PC-3 (cell line): ENCODE measurements around the gene C9orf57. TPM values are rescaled to one million over a fixed set of nuclear protein-coding genes. Genes with fewer than 3 reads are reported as not detected.
A peak's percentile ranks its signal among the peaks of the same experiment; 100 is the strongest.

Experiments
- ATAC-seq: fragments of 200-7000 bp; cut with Tn5 transposase; 2 replicates; pipeline ENCODE4 v1.9.1; 2020; ENCODE audit warnings: mild to moderate bottlenecking, moderate library complexity
- BruUV-seq: library from RNA; stranded (reverse); fragments of 400-500 nt; replicated peaks from 2 replicates; lab custom pipeline; 2021; lab: Mats Ljungman, UMichigan
- CTCF ChIA-PET: fragments of 300-600 bp; sonication (Branson Sonifier 250); formaldehyde crosslinking; loops from one replicate; lab custom pipeline; 2022; ENCODE audit warnings: antibody characterized with exemption; lab: Charles Lee
- POLR2A ChIA-PET: fragments of 300-600 bp; sonication (Branson Sonifier 250); formaldehyde crosslinking; loops from one replicate; lab custom pipeline; 2022; ENCODE audit warnings: antibody characterized with exemption; ENCODE audit not compliant: unreplicated experiment; lab: Charles Lee
- DNase-seq: peaks from one replicate; pipeline ENCODE4 v3.0.0-alpha.2; 2015
- H2AFZ ChIP-seq: fragments of 300-600 bp; sonication (generic); 2 replicates; pipeline ENCODE4 v1.6.0; 2016; ENCODE audit warnings: antibody characterized with exemption, low read length
- H3F3A ChIP-seq: fragments of 300-600 bp; sonication (generic); one replicate; pipeline ENCODE4 v1.6.0; 2017; ENCODE audit warnings: antibody characterized with exemption, low read length, control low read depth, mild to moderate bottlenecking; ENCODE audit not compliant: unreplicated experiment
- H3K27ac ChIP-seq: fragments of 300-600 bp; sonication (generic); 2 replicates; pipeline ENCODE4 v1.5.1; 2016; ENCODE audit warnings: mild to moderate bottlenecking, low read length
- H3K27me3 ChIP-seq: fragments of 300-600 bp; sonication (generic); 2 replicates; pipeline ENCODE4 v1.6.1; 2016; ENCODE audit warnings: low read length, mixed read lengths
- H3K36me3 ChIP-seq: fragments of 300-600 bp; sonication (generic); 2 replicates; pipeline ENCODE4 v1.6.1; 2016; ENCODE audit warnings: low read depth, mixed run types, low read length, mixed read lengths
- H3K4me1 ChIP-seq: fragments of 300-600 bp; sonication (generic); 2 replicates; pipeline ENCODE4 v1.5.1; 2016; ENCODE audit warnings: low read length; ENCODE audit not compliant: insufficient read depth
- H3K4me2 ChIP-seq: fragments of 300-600 bp; sonication (generic); 2 replicates; pipeline ENCODE4 v1.6.0; 2016; ENCODE audit warnings: low read length
- H3K4me3 ChIP-seq: fragments of 300-600 bp; sonication (generic); 2 replicates; pipeline ENCODE4 v1.5.1; 2016; ENCODE audit warnings: mild to moderate bottlenecking, low read length, mixed read lengths
- H3K79me2 ChIP-seq: fragments of 300-600 bp; sonication (generic); 2 replicates; pipeline ENCODE4 v1.6.1; 2017; ENCODE audit warnings: low read length, mixed read lengths
- H3K9ac ChIP-seq: fragments of 300-600 bp; sonication (generic); 2 replicates; pipeline ENCODE4 v1.6.0; 2016; ENCODE audit warnings: mild to moderate bottlenecking, low read length
- H3K9me2 ChIP-seq: fragments of 300-600 bp; sonication (generic); replicated peaks from 2 replicates; pipeline ENCODE4 v1.6.1; 2016; ENCODE audit warnings: mixed run types, low read length, mixed read lengths
- H3K9me3 ChIP-seq: fragments of 300-600 bp; sonication (generic); 2 replicates; pipeline ENCODE4 v1.6.1; 2016; ENCODE audit warnings: low read length, mixed read lengths
- H4K20me1 ChIP-seq: fragments of 300-600 bp; sonication (generic); 2 replicates; pipeline ENCODE4 v1.6.1; 2016; ENCODE audit warnings: low read length, mixed read lengths
- EZH2 ChIP-seq: fragments of 300-600 bp; sonication (generic); IDR thresholded peaks from one replicate; pipeline ENCODE4 v1.6.1; 2017; ENCODE audit warnings: antibody characterized with exemption, mild to moderate bottlenecking, low read length; ENCODE audit not compliant: unreplicated experiment
- EZH2phosphoT487 ChIP-seq: fragments of 300-600 bp; sonication (generic); IDR thresholded peaks from 2 replicates; pipeline ENCODE4 v1.6.1; 2018; ENCODE audit warnings: mild to moderate bottlenecking, antibody characterized with exemption, low read length, borderline replicate concordance
- intact Hi-C: fragments of 100-400 bp; cut with micrococcal nuclease; formaldehyde crosslinking; loops from 2 replicates; pipeline ENCODE4 v1.9.0; 2023
- total RNA-seq: library from RNA; depleted of rRNA; stranded (reverse); fragments of >200 nt; gene quantifications from 2 replicates; pipeline ENCODE4 v1.2.3, GENCODE V29; 2014
- TF ChIP-seq, protein P1 (sequence below): fragments of 300-600 bp; sonication (generic); conservative IDR thresholded peaks from 2 replicates; pipeline ENCODE4 v1.5.1; 2017; ENCODE audit warnings: antibody characterized with exemption, low read depth, mild to moderate bottlenecking, low read length

Gene C9orf57
- total RNA-seq, 1 experiment from 2014 or later = not detected

DNA sequence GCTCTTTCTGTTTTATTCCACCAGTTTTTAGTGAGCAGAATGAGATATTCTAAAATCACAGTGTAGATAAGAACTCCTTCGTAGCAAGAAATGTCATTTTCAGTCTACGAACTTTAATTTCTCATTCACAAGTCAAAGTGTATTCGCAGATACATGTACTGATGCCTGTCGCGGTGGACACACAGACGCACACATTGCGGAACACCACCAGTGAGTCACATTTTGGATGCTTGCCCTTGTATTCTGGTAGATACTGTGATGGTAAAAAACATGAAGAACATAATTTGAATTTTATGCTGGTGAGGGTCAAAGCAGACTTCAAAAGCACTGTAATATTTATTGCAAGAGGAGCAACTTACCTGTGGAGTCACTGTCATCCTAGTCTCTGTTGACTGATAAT lies 4.7 kb upstream of the C9orf57 start:
- Histone ChIP-seq H3K4me1 (no peaks in the 10 kb centered on the region), H3F3A (no peaks in the 10 kb centered on the region), H3K79me2 (no peaks in the 10 kb centered on the region), H4K20me1 (no peaks in the 10 kb centered on the region), H3K9ac (no peak overlapping the region), H3K27me3 (peaks cover 13% of the 10 kb centered on the region; the same call in 1 of the 2 replicates), H3K4me3 (no peak overlapping the region), H3K36me3 (no peaks in the 10 kb centered on the region), H3K27ac (no peak overlapping the region), H3K4me2 (no peak overlapping the region), H2AFZ (no peak overlapping the region), H3K9me2 (no peaks in the 10 kb centered on the region), H3K9me3 (no peaks in the 10 kb centered on the region)
- POLR2A ChIA-PET = no interaction called here
- no TSS peak for BruUV-seq
- ATAC-seq (no peak), DNase-seq (peak; percentile 37)
- intact Hi-C loops = no loop called here
- TF ChIP-seq EZH2 (no peak), EZH2phosphoT487 (no peak)
- TF ChIP-seq, protein P1, sequence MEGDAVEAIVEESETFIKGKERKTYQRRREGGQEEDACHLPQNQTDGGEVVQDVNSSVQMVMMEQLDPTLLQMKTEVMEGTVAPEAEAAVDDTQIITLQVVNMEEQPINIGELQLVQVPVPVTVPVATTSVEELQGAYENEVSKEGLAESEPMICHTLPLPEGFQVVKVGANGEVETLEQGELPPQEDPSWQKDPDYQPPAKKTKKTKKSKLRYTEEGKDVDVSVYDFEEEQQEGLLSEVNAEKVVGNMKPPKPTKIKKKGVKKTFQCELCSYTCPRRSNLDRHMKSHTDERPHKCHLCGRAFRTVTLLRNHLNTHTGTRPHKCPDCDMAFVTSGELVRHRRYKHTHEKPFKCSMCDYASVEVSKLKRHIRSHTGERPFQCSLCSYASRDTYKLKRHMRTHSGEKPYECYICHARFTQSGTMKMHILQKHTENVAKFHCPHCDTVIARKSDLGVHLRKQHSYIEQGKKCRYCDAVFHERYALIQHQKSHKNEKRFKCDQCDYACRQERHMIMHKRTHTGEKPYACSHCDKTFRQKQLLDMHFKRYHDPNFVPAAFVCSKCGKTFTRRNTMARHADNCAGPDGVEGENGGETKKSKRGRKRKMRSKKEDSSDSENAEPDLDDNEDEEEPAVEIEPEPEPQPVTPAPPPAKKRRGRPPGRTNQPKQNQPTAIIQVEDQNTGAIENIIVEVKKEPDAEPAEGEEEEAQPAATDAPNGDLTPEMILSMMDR = no peak
- CTCF ChIA-PET = no interaction called here

DNA sequence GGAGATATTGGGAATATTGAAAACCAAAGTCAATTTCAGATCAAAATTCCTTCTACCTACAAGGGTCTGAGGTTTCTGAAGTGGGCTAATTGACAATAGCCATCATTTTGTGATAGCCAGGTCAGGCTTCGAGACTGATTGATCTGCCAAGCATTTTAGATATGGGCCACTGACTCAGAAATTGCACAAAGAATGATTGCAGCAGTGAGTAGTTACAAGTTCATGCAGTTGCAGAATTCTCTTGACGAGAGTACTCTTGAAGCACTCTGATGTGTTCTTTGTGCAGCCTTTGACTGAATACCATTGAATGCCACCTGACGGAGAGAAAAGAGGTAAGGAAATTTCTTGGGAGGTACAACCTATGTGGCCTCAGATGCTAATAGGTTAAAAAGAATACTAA lies 8.3 kb downstream of the C9orf57 start:
- Histone ChIP-seq H3K4me3 (no peak overlapping the region), H2AFZ (no peak overlapping the region), H3F3A (no peaks in the 10 kb centered on the region), H3K79me2 (no peaks in the 10 kb centered on the region), H3K36me3 (no peaks in the 10 kb centered on the region), H3K9me2 (no peaks in the 10 kb centered on the region), H3K4me1 (no peaks in the 10 kb centered on the region), H3K4me2 (no peak overlapping the region), H3K9me3 (no peaks in the 10 kb centered on the region), H3K9ac (no peak overlapping the region), H4K20me1 (no peaks in the 10 kb centered on the region), H3K27ac (no peak overlapping the region), H3K27me3 (no peaks in the 10 kb centered on the region)
- TF ChIP-seq, protein P1 = no peak
- TF ChIP-seq EZH2 = no peak
- TF ChIP-seq EZH2phosphoT487 = no peak
- intact Hi-C loops = no loop called here
- CTCF ChIA-PET = no interaction called here
- POLR2A ChIA-PET = no interaction called here
- BruUV-seq = no TSS peak
- ATAC-seq (no peak), DNase-seq (no peak)

DNA sequence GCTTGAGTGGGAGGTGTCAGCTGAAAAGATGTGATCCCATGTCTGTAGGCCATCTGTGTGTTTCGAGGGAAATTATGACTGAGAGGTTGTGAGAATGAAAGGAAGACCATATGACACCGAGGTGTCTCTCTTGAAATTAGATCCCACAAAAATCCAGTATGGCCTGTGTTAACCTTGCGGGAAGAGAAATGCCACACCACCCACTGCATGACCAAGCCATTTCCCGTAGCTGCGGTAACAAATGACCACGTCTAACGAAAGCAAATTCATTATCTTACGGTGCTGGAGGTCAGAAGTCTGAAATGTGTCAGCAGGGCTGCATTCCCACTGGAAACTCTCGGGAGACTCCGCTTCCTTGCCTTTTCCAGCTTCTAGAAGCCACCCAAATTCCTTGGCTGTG lies 11.6 kb downstream of the C9orf57 start:
- no peaks in the 10 kb centered on the region for H4K20me1 ChIP-seq
- no peak overlapping the region for H3K4me3 ChIP-seq
- H3K27ac ChIP-seq = no peak overlapping the region
- ChIA-PET CTCF (no interaction called here), POLR2A (no interaction called here)
- ATAC-seq (no peak), DNase-seq (no peak)
- H3K4me1 ChIP-seq = no peaks in the 10 kb centered on the region
- H3F3A ChIP-seq = no peaks in the 10 kb centered on the region
- no peaks in the 10 kb centered on the region for H3K36me3 ChIP-seq
- intact Hi-C loops = no loop called here
- TF ChIP-seq EZH2phosphoT487 (no peak), EZH2 (no peak)
- TF ChIP-seq, protein P1 = no peak
- H3K9ac ChIP-seq = no peak overlapping the region
- H3K27me3 ChIP-seq = no peaks in the 10 kb centered on the region
- H2AFZ ChIP-seq = no peak overlapping the region
- H3K79me2 ChIP-seq = no peaks in the 10 kb centered on the region
- H3K9me2 ChIP-seq = no peaks in the 10 kb centered on the region
- BruUV-seq = no TSS peak
- H3K4me2 ChIP-seq = no peak overlapping the region
- no peaks in the 10 kb centered on the region for H3K9me3 ChIP-seq
